ENCODE results near the gene CORO2B. TPM values are rescaled to one million over a fixed set of nuclear protein-coding genes. Genes with fewer than 3 reads are reported as not detected.

Gene CORO2B
- total and polyA plus RNA-seq, 9 of the 15 experiments (the other 6 are each of a cell fraction or from before 2014, with no cell fraction given), result not detected

DNA sequence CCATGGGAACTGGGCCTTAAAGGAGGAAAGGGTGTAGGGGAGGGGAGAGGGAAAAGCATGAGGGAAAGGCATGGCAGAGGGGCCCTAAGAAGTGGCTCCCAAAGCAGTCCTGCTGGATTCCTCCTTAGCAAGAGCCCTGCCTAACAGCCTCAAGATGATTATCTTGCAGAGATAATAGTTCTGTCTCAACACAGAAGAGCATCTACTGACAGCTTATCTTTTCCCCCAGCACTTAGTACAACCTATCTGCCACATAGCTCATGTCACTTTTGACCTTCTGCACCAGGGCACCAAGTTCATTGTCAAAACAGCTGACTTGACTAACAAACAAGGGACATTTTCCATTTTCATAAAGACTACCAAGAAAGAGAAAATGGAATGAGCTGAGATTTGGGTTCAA lies 155.6 kb downstream of the CORO2B start (continued):
- no peak for TF ChIP-seq NR2C2 (CRISPR knock-in tag; IDR thresholded peaks at IDR 0.05)
- peak; percentile 60; the same call in 1 of the 2 replicates for TF ChIP-seq NR2C2 (tag; IDR thresholded peaks at IDR 0.05)
- TF ChIP-seq ZNF696 (CRISPR knock-in tag; conservative IDR thresholded peaks at IDR 0.05), result no peak
- TF ChIP-seq, protein P1, sequence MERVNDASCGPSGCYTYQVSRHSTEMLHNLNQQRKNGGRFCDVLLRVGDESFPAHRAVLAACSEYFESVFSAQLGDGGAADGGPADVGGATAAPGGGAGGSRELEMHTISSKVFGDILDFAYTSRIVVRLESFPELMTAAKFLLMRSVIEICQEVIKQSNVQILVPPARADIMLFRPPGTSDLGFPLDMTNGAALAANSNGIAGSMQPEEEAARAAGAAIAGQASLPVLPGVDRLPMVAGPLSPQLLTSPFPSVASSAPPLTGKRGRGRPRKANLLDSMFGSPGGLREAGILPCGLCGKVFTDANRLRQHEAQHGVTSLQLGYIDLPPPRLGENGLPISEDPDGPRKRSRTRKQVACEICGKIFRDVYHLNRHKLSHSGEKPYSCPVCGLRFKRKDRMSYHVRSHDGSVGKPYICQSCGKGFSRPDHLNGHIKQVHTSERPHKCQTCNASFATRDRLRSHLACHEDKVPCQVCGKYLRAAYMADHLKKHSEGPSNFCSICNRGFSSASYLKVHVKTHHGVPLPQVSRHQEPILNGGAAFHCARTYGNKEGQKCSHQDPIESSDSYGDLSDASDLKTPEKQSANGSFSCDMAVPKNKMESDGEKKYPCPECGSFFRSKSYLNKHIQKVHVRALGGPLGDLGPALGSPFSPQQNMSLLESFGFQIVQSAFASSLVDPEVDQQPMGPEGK (CRISPR knock-in tag; IDR thresholded peaks at IDR 0.05; ENCODE audit: borderline replicate concordance), result no peak
- peak; percentile 50; the same call in 1 of the 2 replicates for TF ChIP-seq TEAD4 (IDR thresholded peaks at IDR 0.05; ENCODE audit: low read length)
- no peak for TF ChIP-seq TEAD4 (CRISPR knock-in tag; IDR thresholded peaks at IDR 0.05; ENCODE audit: borderline replicate concordance)
- TF ChIP-seq, protein P2, sequence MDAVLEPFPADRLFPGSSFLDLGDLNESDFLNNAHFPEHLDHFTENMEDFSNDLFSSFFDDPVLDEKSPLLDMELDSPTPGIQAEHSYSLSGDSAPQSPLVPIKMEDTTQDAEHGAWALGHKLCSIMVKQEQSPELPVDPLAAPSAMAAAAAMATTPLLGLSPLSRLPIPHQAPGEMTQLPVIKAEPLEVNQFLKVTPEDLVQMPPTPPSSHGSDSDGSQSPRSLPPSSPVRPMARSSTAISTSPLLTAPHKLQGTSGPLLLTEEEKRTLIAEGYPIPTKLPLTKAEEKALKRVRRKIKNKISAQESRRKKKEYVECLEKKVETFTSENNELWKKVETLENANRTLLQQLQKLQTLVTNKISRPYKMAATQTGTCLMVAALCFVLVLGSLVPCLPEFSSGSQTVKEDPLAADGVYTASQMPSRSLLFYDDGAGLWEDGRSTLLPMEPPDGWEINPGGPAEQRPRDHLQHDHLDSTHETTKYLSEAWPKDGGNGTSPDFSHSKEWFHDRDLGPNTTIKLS (IDR thresholded peaks at IDR 0.05; ENCODE audit: borderline replicate concordance, low read depth), result no peak
- TF ChIP-seq, protein P3, sequence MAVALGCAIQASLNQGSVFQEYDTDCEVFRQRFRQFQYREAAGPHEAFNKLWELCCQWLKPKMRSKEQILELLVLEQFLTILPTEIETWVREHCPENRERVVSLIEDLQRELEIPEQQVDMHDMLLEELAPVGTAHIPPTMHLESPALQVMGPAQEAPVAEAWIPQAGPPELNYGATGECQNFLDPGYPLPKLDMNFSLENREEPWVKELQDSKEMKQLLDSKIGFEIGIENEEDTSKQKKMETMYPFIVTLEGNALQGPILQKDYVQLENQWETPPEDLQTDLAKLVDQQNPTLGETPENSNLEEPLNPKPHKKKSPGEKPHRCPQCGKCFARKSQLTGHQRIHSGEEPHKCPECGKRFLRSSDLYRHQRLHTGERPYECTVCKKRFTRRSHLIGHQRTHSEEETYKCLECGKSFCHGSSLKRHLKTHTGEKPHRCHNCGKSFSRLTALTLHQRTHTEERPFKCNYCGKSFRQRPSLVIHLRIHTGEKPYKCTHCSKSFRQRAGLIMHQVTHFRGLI (CRISPR knock-in tag; IDR thresholded peaks at IDR 0.05), result no peak
- TF ChIP-seq, protein P4, sequence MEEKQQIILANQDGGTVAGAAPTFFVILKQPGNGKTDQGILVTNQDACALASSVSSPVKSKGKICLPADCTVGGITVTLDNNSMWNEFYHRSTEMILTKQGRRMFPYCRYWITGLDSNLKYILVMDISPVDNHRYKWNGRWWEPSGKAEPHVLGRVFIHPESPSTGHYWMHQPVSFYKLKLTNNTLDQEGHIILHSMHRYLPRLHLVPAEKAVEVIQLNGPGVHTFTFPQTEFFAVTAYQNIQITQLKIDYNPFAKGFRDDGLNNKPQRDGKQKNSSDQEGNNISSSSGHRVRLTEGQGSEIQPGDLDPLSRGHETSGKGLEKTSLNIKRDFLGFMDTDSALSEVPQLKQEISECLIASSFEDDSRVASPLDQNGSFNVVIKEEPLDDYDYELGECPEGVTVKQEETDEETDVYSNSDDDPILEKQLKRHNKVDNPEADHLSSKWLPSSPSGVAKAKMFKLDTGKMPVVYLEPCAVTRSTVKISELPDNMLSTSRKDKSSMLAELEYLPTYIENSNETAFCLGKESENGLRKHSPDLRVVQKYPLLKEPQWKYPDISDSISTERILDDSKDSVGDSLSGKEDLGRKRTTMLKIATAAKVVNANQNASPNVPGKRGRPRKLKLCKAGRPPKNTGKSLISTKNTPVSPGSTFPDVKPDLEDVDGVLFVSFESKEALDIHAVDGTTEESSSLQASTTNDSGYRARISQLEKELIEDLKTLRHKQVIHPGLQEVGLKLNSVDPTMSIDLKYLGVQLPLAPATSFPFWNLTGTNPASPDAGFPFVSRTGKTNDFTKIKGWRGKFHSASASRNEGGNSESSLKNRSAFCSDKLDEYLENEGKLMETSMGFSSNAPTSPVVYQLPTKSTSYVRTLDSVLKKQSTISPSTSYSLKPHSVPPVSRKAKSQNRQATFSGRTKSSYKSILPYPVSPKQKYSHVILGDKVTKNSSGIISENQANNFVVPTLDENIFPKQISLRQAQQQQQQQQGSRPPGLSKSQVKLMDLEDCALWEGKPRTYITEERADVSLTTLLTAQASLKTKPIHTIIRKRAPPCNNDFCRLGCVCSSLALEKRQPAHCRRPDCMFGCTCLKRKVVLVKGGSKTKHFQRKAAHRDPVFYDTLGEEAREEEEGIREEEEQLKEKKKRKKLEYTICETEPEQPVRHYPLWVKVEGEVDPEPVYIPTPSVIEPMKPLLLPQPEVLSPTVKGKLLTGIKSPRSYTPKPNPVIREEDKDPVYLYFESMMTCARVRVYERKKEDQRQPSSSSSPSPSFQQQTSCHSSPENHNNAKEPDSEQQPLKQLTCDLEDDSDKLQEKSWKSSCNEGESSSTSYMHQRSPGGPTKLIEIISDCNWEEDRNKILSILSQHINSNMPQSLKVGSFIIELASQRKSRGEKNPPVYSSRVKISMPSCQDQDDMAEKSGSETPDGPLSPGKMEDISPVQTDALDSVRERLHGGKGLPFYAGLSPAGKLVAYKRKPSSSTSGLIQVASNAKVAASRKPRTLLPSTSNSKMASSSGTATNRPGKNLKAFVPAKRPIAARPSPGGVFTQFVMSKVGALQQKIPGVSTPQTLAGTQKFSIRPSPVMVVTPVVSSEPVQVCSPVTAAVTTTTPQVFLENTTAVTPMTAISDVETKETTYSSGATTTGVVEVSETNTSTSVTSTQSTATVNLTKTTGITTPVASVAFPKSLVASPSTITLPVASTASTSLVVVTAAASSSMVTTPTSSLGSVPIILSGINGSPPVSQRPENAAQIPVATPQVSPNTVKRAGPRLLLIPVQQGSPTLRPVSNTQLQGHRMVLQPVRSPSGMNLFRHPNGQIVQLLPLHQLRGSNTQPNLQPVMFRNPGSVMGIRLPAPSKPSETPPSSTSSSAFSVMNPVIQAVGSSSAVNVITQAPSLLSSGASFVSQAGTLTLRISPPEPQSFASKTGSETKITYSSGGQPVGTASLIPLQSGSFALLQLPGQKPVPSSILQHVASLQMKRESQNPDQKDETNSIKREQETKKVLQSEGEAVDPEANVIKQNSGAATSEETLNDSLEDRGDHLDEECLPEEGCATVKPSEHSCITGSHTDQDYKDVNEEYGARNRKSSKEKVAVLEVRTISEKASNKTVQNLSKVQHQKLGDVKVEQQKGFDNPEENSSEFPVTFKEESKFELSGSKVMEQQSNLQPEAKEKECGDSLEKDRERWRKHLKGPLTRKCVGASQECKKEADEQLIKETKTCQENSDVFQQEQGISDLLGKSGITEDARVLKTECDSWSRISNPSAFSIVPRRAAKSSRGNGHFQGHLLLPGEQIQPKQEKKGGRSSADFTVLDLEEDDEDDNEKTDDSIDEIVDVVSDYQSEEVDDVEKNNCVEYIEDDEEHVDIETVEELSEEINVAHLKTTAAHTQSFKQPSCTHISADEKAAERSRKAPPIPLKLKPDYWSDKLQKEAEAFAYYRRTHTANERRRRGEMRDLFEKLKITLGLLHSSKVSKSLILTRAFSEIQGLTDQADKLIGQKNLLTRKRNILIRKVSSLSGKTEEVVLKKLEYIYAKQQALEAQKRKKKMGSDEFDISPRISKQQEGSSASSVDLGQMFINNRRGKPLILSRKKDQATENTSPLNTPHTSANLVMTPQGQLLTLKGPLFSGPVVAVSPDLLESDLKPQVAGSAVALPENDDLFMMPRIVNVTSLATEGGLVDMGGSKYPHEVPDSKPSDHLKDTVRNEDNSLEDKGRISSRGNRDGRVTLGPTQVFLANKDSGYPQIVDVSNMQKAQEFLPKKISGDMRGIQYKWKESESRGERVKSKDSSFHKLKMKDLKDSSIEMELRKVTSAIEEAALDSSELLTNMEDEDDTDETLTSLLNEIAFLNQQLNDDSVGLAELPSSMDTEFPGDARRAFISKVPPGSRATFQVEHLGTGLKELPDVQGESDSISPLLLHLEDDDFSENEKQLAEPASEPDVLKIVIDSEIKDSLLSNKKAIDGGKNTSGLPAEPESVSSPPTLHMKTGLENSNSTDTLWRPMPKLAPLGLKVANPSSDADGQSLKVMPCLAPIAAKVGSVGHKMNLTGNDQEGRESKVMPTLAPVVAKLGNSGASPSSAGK (IDR thresholded peaks at IDR 0.05), result no peak

All from K562 (cell line).